ENCODE data around the gene COL4A6. TPM values are rescaled to one million over a fixed set of nuclear protein-coding genes. Genes with fewer than 3 reads are reported as not detected.

The COL4A6 gene
- total RNA-seq, 4 donors from 2014 or later = 0.16 to 6.2 (median 1.5) TPM

DNA sequence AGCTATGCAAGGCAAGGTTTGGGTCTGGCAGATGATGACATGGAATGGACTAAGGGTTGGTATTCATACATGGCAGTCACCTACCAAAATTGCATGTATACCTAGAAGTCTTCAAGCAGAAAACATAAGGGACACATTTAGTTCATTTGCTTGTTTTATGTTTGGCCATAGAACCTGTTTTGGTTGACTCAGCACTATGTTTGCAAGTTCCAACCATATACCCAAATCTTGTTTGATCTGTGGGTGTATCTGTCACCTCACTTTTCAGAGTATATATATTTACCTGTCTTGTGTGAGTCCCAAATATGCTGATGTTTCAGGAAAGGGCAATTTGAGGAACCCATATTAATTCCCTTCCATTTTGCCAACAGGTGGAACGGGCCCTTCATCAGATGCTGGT is 307.3 kb downstream of the COL4A6 start:
- TF ChIP-seq, protein P1, sequence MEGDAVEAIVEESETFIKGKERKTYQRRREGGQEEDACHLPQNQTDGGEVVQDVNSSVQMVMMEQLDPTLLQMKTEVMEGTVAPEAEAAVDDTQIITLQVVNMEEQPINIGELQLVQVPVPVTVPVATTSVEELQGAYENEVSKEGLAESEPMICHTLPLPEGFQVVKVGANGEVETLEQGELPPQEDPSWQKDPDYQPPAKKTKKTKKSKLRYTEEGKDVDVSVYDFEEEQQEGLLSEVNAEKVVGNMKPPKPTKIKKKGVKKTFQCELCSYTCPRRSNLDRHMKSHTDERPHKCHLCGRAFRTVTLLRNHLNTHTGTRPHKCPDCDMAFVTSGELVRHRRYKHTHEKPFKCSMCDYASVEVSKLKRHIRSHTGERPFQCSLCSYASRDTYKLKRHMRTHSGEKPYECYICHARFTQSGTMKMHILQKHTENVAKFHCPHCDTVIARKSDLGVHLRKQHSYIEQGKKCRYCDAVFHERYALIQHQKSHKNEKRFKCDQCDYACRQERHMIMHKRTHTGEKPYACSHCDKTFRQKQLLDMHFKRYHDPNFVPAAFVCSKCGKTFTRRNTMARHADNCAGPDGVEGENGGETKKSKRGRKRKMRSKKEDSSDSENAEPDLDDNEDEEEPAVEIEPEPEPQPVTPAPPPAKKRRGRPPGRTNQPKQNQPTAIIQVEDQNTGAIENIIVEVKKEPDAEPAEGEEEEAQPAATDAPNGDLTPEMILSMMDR (IDR thresholded peaks at IDR 0.05; ENCODE audit: low read depth) = no peak

DNA sequence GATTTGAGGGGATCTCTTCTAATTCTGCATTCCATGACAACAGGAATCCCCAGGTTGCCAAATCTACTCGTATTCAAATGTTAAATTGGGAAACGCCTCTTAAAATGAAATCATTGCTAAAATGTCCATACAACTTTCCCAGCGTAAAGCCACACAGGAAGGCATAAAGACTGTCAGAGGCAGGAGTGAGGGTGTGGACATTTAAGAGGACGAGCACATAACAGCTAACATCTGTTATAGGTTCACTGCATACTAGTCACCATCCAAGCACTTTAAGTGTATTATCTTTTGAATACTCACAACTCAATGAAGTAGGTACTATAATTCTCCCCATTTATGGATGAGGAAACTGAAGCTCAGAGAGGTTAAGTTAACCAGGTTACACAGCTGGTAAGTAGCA is 311.1 kb downstream of the COL4A6 start:
- TF ChIP-seq, protein P1 (IDR thresholded peaks at IDR 0.05; ENCODE audit: low read depth) = no peak

DNA sequence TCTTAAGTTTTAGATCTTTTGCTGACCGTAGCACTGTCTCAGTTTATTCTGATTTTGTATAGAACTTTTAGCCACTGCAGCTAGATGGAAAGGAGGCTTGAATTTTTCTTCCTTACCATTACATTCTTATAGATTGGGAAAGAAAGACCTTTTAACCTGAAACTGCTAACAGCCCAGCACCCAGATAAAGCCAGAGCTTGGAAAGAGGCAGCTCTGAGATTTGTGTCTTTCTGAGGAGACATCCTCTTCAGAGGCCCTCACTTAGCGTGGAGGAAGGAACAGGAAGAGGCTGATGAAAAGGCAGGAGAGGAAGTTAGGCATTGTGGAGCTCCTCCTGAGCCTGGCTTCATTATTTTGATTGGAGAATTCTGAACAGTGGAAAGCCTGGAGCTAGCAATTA is 311.6 kb downstream of the COL4A6 start:
- TF ChIP-seq, protein P1 (IDR thresholded peaks at IDR 0.05; ENCODE audit: low read depth) = no peak

DNA sequence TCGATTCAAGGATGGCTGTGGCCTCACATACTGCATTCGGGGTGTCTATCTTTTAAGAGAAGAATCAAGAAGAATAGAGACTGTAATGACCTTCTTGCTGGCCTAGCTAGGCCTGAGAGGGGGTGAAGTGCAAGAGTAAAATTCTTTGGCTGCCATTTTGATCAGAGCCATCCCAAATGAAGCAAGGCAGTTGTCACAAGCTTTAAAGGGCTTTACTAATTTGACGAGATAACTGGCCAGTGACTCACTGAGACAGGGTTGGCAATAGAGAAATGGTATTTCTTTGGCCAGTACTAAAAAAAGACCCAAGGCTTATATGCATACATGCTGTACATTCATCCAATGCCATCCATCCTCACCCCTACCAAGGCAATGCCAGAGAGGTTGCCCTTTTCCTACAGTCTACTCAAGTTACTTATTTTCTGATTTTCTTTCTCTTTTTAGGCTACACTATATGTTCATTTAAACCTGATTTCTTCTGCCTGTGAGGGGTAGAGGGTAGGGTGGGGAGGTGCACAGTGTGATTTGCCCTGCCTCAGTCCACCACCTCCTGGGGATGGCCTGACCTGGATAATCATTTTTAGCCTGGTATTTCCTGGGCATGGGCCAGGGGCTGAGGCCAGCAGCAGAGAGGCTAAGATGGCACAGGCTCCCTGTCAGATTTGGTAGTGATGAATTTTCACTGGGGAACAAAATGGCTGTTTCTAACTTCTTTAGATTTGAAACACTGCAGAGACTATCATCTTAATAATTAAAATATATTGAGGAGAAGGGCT is 314.4 kb downstream of the COL4A6 start:
- TF ChIP-seq, protein P1 (IDR thresholded peaks at IDR 0.05; ENCODE audit: low read depth) = no peak

DNA sequence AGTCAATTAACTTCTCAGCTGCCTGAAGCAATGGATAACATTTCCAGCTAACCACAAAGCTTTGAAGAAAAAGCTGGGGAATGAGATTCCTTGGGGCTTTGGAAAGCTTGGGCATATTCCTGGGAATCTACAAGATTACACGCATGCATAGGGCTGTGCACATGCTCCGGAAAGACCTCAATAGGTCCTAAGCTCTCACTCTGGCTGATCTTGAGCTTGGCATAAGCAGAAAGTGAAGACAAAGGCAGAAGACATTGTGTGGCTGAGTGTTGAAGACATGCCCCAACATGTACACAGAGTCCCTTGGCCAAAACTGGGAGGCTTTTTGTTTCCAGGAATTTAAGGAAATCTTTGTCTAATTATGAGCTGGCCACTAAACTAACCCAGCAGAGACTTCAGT is 315.5 kb downstream of the COL4A6 start:
- TF ChIP-seq, protein P1 (IDR thresholded peaks at IDR 0.05; ENCODE audit: low read depth) = no peak

DNA sequence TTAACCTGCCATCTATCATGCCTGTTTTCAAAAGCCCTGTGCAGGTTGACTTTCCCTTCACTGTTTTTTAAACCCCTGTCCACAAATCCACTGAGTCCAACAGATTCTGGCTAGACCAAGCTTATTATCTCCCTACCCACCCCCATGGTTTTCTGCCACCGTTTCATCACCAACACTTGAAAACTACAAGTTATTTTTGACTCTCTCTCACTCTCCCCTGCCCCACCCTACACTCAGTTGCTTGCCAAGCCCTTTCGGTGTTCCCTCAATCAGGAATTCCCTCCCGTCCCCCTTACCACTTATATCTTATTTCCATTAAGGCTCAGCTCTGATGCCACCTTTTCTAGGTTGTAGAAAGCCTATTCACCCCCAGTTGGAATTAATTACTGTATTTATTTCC is 316.9 kb downstream of the COL4A6 start:
- TF ChIP-seq, protein P1 (IDR thresholded peaks at IDR 0.05; ENCODE audit: low read depth) = no peak

DNA sequence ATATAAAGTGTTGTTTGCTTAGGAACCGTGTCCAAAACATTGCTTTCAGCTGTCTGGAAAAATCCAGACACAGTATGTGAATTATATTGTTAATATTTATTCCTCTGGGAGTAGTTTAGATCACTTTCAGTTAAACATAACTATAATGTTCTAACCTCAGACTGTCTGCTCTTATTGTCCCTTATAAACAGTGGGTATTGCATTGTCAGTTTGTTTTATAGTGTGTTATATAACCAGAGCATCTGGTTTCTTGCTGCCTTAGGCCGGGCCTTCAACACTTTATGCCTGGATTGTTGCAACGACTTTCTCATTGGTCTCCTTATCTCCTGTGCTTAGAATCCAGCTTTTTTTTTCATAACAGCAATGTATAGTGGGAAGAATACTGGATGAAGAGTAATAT is 320.2 kb downstream of the COL4A6 start:
- TF ChIP-seq, protein P1 (IDR thresholded peaks at IDR 0.05; ENCODE audit: low read depth) = no peak
